Measurements from ENCODE around the gene NIPBL.

- TF ChIP-seq, protein P1, sequence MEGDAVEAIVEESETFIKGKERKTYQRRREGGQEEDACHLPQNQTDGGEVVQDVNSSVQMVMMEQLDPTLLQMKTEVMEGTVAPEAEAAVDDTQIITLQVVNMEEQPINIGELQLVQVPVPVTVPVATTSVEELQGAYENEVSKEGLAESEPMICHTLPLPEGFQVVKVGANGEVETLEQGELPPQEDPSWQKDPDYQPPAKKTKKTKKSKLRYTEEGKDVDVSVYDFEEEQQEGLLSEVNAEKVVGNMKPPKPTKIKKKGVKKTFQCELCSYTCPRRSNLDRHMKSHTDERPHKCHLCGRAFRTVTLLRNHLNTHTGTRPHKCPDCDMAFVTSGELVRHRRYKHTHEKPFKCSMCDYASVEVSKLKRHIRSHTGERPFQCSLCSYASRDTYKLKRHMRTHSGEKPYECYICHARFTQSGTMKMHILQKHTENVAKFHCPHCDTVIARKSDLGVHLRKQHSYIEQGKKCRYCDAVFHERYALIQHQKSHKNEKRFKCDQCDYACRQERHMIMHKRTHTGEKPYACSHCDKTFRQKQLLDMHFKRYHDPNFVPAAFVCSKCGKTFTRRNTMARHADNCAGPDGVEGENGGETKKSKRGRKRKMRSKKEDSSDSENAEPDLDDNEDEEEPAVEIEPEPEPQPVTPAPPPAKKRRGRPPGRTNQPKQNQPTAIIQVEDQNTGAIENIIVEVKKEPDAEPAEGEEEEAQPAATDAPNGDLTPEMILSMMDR (conservative IDR thresholded peaks at IDR 0.05 in 1 of 2, IDR thresholded peaks at IDR 0.05 in 1 of 2; ENCODE audit: low read depth in 1 of 2, low read length in 2 of 2) = no peak
- TF ChIP-seq EZH2 (IDR thresholded peaks at IDR 0.05; ENCODE audit: low read length, missing control alignments) = no peak
Measured at GRCh38 chr5:36929438-36929837, 52.9 kb downstream of the NIPBL start.
